DMS53 treated with DMSO at 0.1 percent for 48 hours (cell line): Measurements from ENCODE around the gene GPC6.

Experiments used
- DNase-seq: peaks from one replicate; lab custom pipeline; 2025; ENCODE audit not compliant: unreplicated experiment; lab: John Stamatoyannopoulos, UW

Gene GPC6

DNA sequence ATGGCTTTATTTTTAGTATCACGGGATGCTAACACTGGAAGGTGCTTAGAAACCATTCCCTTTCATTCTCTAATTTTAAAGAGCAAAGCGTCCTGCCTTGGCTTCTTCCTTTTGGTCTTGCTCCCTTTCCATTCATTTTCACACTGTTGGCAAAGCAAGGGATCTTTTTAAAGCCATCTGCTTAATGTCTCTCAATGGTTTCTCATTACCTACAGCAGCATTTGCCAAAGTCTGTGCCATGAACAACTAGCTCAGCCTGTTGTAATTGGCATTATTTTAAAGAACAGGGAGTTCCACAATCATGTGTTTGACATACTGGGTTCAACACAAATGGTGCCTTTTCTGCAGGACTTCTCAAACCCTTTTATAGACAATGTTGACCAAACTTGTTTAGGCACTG is 444.3 kb downstream of the GPC6 start:
- no peak for DNase-seq

DNA sequence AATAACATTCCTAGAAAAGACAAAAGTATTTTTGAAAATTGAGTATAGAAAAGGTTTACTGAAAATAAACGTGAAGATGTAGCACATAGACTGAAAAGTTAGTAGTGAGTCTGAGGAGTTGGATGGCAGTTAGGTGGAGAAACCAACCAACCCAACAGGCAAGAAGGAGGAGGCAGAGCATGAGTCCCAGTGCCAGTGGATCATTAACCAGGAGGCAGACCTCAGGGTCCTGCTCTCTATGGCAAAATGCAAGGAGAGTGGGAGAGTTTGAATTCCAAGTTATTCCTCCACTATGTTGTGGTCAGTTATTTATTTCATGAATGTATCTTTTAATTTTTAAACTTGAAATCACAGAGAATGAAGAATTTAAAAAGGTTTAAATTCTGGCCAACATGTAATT is 446.4 kb downstream of the GPC6 start:
- DNase-seq: no peak

GRCh38 chr13:93673885-93674284 is 447.3 kb downstream of the GPC6 start:
- DNase-seq: no peak

DNA sequence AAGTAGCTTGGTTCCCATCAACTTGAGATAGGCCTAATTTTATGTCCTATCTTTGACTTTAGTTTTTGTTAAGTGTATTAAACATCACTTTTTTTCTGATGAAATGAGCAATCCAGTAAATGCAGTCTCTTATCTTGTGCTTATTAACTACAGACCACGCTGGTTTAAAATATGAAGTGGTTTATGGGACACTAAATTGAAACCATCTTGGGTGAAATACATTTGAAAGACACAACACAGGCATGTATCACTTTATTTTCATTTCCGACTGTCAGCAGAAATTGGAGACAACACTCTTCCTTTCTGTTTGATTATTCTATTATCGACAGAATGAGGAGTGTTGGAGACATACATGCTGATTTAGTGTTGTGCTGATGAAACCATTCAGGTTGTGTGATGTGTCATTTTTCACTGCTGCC is 447.7 kb downstream of the GPC6 start:
- no peak for DNase-seq

DNA sequence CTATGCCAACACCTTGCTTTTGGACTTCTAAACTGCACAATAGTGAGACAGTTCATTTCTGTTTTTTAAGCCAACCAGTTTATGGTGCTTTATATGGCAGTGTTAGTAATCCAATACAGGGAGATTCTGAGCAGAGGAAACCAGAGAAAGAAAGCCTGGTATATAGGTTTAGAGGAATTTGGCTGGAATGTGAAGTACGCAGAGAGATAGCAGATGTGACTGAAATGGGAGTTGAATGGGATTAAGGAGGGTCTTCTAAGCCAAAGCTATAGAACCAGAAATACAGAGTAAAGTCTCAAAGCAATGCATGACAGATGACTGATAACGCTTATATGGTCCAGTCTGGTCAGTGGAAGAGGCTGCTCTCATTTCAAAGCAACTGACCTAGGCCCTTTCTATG is 453.7 kb downstream of the GPC6 start:
- DNase-seq: no peak

DNA sequence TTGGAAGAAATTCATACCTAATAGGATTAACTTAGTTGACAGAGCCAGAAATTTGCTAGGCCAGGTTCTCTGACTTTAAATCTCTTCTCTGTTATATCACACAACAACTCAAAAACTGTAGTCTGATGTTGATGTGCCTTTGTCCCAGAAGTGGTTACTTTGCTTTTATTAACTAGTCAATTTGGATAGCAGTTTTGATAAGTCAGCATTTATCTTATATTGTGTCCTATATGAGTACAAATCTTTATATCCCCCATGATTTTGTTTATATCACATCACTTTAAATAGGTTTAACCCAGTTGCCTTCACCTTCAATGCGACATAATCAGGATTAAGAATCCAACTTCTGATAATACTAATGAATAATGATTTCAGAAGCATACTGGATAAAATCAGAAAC is 459.3 kb downstream of the GPC6 start:
- DNase-seq: no peak

GRCh38 chr13:93686399-93686798 is 459.8 kb downstream of the GPC6 start:
- DNase-seq: no peak

DNA sequence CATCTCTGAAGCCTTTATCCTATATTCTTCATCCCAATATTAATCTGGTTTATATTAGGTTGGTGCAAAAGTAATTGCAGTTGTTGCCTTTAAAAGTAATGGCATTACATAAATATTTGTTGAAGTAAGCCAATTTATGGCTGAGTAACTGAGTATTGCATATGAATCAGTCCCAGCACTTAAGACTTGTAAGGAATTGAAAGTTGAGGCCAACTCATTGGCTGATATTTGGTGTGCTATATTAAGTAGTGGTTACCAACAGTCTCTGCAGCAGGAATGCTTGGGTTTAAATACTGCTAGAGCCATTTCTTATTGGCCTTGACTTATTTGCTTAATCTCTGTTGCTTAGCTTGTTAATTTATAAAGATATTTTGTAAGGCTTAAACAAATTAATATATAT is 460.7 kb downstream of the GPC6 start:
- DNase-seq: no peak

GRCh38 chr13:93689333-93689732 is 462.7 kb downstream of the GPC6 start:
- DNase-seq: no peak

DNA sequence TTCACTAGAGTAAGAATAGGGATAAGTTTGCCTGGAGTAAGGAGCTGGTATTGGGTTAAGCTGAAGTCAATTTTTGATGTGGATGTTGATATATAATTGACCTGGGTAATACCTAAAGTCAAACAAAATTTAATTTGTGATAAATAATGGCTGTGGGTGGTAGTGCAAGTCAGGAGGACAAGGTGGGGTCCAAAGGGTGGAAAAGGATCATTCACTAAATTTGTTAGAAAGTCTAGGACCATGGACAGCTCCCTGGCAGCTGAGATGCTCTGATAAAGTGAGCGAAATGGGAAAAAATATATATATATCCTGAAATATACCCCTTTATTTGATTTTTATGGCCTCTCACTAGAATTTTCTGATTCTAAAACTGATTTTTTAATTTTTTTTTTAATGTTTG is 463.5 kb downstream of the GPC6 start:
- DNase-seq: no peak

- DNase-seq: no peak
Measured at GRCh38 chr13:93698016-93698613, 471.5 kb downstream of the GPC6 start.

GRCh38 chr13:93700115-93700514 is 473.5 kb downstream of the GPC6 start:
- no peak for DNase-seq

GRCh38 chr13:93708308-93709075 is 481.9 kb downstream of the GPC6 start:
- no peak for DNase-seq

GRCh38 chr13:93709506-93710244 is 483.1 kb downstream of the GPC6 start:
- DNase-seq: no peak

DNA sequence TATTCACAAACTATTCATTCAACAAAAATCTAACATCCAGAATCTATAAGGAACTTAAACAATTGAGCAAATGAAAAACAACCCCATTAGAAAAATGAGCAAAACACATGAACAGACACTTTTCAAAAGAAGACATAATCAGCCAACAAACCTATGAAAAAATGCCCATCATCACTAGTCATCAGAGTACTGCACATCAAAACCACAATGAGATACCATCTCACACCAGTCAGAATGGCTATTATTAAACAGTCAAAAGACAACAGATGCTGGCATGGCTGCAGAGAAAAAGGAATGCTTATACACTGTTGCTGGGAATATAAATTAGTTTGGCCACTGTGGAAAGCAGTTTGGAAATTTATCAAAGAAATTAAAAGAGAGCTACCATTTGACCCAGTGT is 487.6 kb downstream of the GPC6 start:
- DNase-seq: no peak

DNA sequence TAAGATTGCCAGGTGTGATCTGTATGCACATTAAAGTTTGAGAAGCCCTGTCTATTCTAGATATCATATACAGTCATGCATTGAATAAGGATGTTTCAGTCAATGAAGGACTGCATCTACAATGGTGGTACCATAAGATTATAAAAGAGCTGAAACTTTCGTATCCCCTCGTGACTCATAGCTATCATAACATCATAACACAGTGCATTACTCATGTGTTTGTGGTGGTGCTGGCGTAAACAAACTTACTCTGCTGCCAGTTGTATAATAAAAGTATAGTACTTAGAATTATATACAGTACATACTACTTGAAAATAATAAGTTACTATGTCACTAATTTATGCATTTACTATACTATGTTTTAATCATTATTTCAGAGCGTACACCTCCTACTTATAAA is 489.3 kb downstream of the GPC6 start:
- no peak for DNase-seq

DNA sequence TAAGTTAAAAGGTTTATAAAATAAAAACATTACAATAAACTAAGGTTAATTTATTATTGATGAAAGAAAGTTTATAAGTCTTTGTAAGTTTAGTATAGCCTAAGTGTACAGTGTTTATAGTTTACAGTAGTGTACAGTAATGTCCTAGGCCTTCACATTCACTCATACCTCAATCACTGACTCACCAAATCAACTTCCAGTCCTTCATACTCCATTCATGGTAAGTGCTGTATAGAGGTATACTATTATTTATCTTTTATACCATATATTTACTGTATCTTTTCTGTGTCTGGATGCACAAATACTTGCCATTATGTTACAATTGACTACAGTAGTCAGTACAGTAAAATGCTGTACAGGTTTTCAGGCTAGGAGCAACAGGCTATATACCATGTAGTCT is 490.0 kb downstream of the GPC6 start:
- no peak for DNase-seq

GRCh38 chr13:93721483-93721882 is 494.9 kb downstream of the GPC6 start:
- no peak for DNase-seq

DNA sequence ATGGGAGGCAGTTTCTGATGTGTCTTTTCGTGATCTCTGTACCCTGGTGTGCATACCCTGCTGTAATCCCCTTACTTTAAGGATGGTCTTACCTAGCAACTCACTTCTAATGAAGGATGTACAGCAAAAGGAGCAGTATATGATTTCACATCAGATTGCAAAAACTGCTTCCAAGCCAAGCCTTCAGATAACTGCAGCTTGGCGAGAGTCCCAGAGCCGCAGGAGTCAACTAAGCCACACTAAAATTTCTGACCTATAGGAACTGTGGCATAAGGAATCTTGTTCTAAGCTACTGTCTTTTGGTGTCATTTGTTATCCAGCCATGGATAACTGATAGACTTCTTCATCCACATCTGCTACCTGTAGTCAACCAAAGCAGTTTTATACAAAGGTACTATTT is 496.7 kb downstream of the GPC6 start:
- no peak for DNase-seq

- no peak for DNase-seq
Measured at GRCh38 chr13:93724187-93724586, 497.6 kb downstream of the GPC6 start.

DNA sequence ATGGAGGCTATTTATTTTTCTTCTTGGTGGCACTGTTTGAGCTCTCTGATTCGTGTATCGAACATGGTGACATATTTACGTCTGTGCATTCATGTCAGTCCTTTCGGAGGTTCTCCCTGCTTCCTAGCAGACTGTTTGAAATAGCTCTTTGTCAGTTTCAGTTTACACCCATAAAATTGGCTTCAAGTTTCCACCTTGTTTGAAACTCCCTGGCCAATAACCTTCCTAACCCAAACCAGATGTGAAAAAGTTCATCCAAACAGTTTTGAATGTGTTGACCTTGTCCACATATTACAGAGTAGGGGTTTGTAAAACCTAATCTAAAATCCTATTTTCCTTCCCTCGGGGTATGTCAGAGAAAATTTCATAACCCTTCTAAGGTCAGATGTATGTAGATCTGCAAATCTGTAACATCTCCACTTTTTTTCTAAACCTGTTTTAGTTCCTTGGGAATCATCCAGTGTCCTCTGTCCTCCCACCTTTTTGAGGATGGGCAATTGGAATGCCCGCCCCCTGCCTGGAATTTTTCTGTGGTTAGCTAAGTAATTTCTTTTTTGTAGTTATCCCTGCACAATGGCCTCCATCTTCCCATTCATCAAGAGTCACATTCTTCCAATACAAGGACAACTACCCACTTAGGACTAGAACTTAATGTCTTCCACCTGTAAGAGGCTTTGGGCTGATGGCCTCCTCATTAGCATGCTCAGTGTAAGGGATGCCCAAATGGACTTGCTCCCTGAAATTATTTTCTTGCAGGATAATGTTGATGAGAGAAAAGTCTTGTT is 499.8 kb downstream of the GPC6 start:
- DNase-seq: no peak
